Gastrocnemius medialis (tissue), 4 donors: Measurements from ENCODE around the gene RPS25. TPM values are rescaled to one million over a fixed set of nuclear protein-coding genes. Genes with fewer than 3 reads are reported as not detected.

Experiments used
- ATAC-seq, 2 donors: fragments of 150-250 bp; one replicate each; pipeline ENCODE4 v1.9.1; 2016
- DNase-seq, 2 donors: peaks; one replicate each; pipeline ENCODE4 v3.0.0-alpha.2; 2019
- H3K27ac ChIP-seq, 4 donors: fragments of 200-600 bp; sonication (generic); 1 replicate in 1 of 4; 2 replicates in 3 of 4; pipeline ENCODE4 v1.5.1; 2016 to 2018; ENCODE audit warnings: mild to moderate bottlenecking in 2 of 4, moderate library complexity in 1 of 4
- H3K27me3 ChIP-seq, 3 donors: fragments of 200-600 bp; sonication (generic) in 2 of 3; 1 replicate in 1 of 3; 2 replicates in 2 of 3; pipeline versions ENCODE4 v1.5.1 to v1.6.0; 2016 to 2019; ENCODE audit warnings: mild to moderate bottlenecking in 1 of 3, moderate library complexity in 1 of 3
- H3K36me3 ChIP-seq, 2 donors: fragments of 200-600 bp; sonication (generic) in 1 of 2; one replicate each; pipeline ENCODE4 v1.5.1; 2017 to 2018
- H3K4me1 ChIP-seq, 2 donors: fragments of 200-600 bp; sonication (generic) in 1 of 2; one replicate each; pipeline ENCODE4 v1.5.1; 2016 to 2017; ENCODE audit warnings: mild to moderate bottlenecking in 2 of 2
- H3K4me3 ChIP-seq, 4 donors: fragments of 200-600 bp; sonication (generic) in 3 of 4; 1 replicate in 1 of 4; 2 replicates in 3 of 4; pipeline ENCODE4 v1.5.1; 2016 to 2019; ENCODE audit warnings: mild to moderate bottlenecking in 2 of 4
- H3K9me3 ChIP-seq, 3 donors: fragments of 200-600 bp; sonication (generic) in 2 of 3; 1 replicate in 1 of 3; 2 replicates in 2 of 3; pipeline ENCODE4 v1.5.1; 2016 to 2019
- POLR2A ChIP-seq, 2 donors: fragments of 450-650 bp; IDR thresholded peaks; one replicate each; pipeline ENCODE4 v1.6.1; 2017; ENCODE audit warnings: antibody characterized with exemption in 2 of 2, mild to moderate bottlenecking in 2 of 2, moderate library complexity in 2 of 2
- in situ Hi-C, 4 donors: fragments of 200-750 bp; cut with MboI; loops; one replicate each; pipeline versions ENCODE4 v1.15.0 to v1.8.0; 2017; ENCODE audit warnings: low sequenced_read_pairs in 4 of 4
- intact Hi-C: fragments of 100-400 bp; cut with DNase I; formaldehyde crosslinking; loops from one replicate; pipeline ENCODE4 v1.15.1; 2023; ENCODE audit warnings: low total_unique reads
- total RNA-seq, 4 donors: library from RNA; depleted of rRNA; stranded (reverse); fragments of >200 nt; gene quantifications; one replicate each; pipeline versions ENCODE4 v1.1.0 to v1.2.3, GENCODE V29; 2016
- TF ChIP-seq, protein P1 (sequence below), 5 experiments: fragments of 450-650 bp in 3 of 5; fragments of 200-600 bp in 2 of 5; sonication (generic) in 2 of 5; IDR thresholded peaks in 4 of 5; conservative IDR thresholded peaks in 1 of 5; 1 replicate in 4 of 5; 2 replicates in 1 of 5; pipeline ENCODE4 v1.5.1; 2016 to 2019; ENCODE audit warnings: antibody characterized with exemption in 5 of 5, mild to moderate bottlenecking in 3 of 5, moderate library complexity in 3 of 5

The RPS25 gene
- total RNA-seq, 4 donors from 2014 or later: 1,700 to 2,567 (median 1,849) TPM

DNA sequence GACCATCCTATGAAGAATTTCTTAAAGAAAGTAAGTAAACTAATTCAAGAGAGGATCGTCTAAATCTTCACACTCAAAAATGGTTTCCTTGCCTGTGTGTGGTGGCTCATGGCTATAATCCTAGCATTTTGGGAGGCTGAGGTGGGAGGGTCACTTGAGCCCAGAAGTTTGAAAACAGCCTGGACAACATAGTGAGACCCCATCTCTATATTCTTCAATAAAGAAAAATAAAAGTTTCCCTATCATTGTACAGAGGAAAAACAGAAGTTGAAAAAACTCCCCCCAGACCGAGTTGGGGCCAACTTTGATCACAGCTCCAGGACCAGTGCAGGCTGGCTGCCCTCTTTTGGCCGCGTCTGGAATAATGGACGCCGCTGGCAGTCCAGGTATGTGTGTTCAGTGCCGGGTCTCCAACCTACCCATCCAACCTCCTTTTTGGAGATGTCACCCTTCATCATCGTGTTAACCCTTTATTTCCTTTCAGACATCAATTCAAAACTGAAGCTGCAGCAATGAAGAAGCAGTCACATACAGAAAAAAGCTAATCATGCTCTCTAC, 3.0 kb downstream of the RPS25 start:
- peak overlapping the region in 2 of 4 donors; percentile 3 to 35 for H3K27ac ChIP-seq
- H3K36me3 ChIP-seq: peaks cover 0 to 58% of the 10 kb centered on the region in 2 donors

DNA sequence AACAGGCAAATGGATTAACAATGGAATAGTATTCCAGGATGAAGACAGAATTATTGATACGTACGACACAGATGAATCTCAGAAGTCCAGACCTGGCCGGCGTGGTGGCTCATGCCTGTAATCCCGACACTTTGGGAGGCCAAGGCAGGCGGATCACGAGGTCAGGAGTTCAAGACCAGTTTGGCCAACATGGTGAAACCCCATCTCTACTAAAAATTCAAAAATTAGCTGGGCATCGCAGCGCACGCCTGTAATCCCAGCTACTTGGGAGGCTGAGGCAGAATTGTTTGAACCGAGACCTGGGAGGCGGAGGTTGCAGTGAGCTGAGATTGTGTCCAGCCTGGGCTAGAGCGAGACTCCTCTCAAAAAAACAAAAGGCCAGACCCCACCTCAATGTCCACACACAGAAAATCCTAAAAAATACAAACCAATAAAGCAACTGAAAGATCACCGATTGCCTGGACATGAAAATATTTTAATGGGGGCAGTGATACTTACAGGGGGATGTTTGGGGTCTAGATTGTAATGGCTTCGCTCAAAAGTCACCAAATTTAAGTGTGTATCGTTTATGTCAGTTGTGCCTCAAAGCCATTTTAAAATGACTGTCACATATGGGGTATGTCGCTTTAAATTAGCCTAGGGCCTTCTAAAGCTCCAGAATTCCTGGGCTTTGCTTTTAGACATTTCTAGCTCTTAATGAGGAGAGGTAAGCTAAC, 3.8 kb downstream of the RPS25 start:
- DNase-seq: no peak
- Histone ChIP-seq H3K9me3 (no peaks in the 10 kb centered on the region), H3K36me3 (peaks cover 0 to 58% of the 10 kb centered on the region in 2 donors), H3K27ac (peak overlapping the region in 2 of 4 donors; percentile 8 to 35), H3K4me3 (no peak overlapping the region), H3K27me3 (no peaks in the 10 kb centered on the region), H3K4me1 (peaks cover 22 to 23% of the 10 kb centered on the region in 2 donors)
- in situ Hi-C loops (no loop called here), intact Hi-C loops (no loop called here)
- TF ChIP-seq, protein P1, sequence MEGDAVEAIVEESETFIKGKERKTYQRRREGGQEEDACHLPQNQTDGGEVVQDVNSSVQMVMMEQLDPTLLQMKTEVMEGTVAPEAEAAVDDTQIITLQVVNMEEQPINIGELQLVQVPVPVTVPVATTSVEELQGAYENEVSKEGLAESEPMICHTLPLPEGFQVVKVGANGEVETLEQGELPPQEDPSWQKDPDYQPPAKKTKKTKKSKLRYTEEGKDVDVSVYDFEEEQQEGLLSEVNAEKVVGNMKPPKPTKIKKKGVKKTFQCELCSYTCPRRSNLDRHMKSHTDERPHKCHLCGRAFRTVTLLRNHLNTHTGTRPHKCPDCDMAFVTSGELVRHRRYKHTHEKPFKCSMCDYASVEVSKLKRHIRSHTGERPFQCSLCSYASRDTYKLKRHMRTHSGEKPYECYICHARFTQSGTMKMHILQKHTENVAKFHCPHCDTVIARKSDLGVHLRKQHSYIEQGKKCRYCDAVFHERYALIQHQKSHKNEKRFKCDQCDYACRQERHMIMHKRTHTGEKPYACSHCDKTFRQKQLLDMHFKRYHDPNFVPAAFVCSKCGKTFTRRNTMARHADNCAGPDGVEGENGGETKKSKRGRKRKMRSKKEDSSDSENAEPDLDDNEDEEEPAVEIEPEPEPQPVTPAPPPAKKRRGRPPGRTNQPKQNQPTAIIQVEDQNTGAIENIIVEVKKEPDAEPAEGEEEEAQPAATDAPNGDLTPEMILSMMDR (IDR thresholded peaks at IDR 0.05 in 4 of 5, conservative IDR thresholded peaks at IDR 0.05 in 1 of 5): no peak
- TF ChIP-seq POLR2A (IDR thresholded peaks at IDR 0.05): no peak
- no peak for ATAC-seq

More for the DNA sequence above, 3.0 kb downstream of the RPS25 start:
- Histone ChIP-seq H3K4me3 (no peak overlapping the region), H3K27me3 (no peaks in the 10 kb centered on the region), H3K9me3 (no peaks in the 10 kb centered on the region), H3K4me1 (peaks cover 29 to 31% of the 10 kb centered on the region in 2 donors)
- intact Hi-C loops (loop anchor here (5.0 kb wide), 1 partner anchor 88 kb away; the partner anchor contains the start of gene BCL9L), in situ Hi-C loops (no loop called here)
- ATAC-seq: no peak
- TF ChIP-seq, protein P1 (IDR thresholded peaks at IDR 0.05 in 4 of 5, conservative IDR thresholded peaks at IDR 0.05 in 1 of 5): no peak
- TF ChIP-seq POLR2A (IDR thresholded peaks at IDR 0.05): no peak
- DNase-seq: no peak

DNA sequence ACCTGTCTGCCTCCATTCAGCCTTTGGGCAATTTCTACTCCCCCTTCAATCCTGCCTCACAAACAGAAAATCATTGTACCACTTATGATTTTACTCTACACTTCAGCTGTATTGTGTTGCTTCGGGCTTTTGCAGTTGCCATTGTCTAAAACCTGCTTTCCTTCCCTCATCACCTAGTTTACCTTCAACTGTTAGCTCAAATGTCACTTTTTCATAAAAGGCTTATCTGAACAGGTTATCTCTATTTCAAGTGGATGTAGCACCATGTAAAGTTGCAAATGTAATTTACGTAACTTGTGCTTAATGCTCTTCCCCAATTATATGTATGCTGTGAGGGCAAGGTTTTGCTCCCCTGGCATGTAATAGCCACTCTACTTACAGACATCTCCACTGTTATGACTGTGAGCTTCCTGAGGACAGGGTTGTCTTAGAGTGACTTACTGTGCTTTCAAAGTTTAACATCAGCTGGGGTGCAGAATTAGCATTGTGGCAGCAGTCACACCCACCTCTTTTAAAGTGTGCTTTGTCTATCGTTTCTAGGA, 5.4 kb downstream of the RPS25 start:
- Histone ChIP-seq H3K27ac (no peak overlapping the region), H3K9me3 (no peaks in the 10 kb centered on the region), H3K4me1 (peaks cover 21 to 22% of the 10 kb centered on the region in 2 donors), H3K27me3 (no peaks in the 10 kb centered on the region), H3K36me3 (peaks cover 0 to 67% of the 10 kb centered on the region in 2 donors), H3K4me3 (no peak overlapping the region)
- ATAC-seq (no peak), DNase-seq (no peak)
- intact Hi-C loops: no loop called here
- in situ Hi-C loops: no loop called here
- TF ChIP-seq, protein P1 (IDR thresholded peaks at IDR 0.05 in 4 of 5, conservative IDR thresholded peaks at IDR 0.05 in 1 of 5): no peak
- TF ChIP-seq POLR2A (IDR thresholded peaks at IDR 0.05): no peak

DNA sequence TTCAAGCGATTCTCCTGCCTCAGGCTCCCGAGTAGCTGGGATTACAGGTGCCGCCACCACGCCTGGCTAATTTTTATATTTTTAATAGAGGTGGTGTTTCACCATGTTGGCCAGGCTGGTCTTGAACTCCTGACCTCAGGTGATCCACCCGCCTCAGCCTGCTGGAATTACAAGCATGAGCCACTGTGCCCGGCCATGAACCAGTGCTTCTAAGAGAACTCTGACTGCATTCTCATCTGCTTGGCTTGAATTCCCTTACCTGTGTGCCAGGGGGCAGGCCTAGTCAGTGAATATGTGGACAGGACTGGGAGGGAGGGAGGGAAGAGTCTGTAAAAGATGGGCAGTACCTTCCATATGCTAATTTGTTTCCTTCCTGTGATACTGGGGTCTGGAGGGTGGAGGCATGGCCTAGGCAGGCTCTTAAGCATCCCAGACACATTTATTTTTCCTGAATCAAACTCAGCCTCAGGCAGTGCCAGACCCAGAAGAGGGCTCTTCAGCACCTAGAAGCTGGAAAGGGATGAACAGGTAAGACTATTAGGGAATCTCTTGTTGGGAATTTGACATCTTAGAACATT, 6.6 kb downstream of the RPS25 start:
- intact Hi-C loops (no loop called here), in situ Hi-C loops (no loop called here)
- no peak for ATAC-seq
- TF ChIP-seq, protein P1 (IDR thresholded peaks at IDR 0.05 in 4 of 5, conservative IDR thresholded peaks at IDR 0.05 in 1 of 5): no peak
- TF ChIP-seq POLR2A (IDR thresholded peaks at IDR 0.05): no peak
- H3K4me3 ChIP-seq: no peak overlapping the region
- H3K27ac ChIP-seq: no peak overlapping the region
- H3K36me3 ChIP-seq: peaks cover 0 to 77% of the 10 kb centered on the region in 2 donors
- H3K4me1 ChIP-seq: peaks cover 11 to 13% of the 10 kb centered on the region in 2 donors
- H3K27me3 ChIP-seq: no peaks in the 10 kb centered on the region
- DNase-seq: no peak
- H3K9me3 ChIP-seq: no peaks in the 10 kb centered on the region
